Measurements from ENCODE around the gene FGFBP1. TPM values are rescaled to one million over a fixed set of nuclear protein-coding genes. Genes with fewer than 3 reads are reported as not detected.
A peak's percentile ranks its signal among the peaks of the same experiment; 100 is the strongest.

Gene FGFBP1
- total RNA-seq, 1 experiment from 2014 or later: 133 TPM

DNA sequence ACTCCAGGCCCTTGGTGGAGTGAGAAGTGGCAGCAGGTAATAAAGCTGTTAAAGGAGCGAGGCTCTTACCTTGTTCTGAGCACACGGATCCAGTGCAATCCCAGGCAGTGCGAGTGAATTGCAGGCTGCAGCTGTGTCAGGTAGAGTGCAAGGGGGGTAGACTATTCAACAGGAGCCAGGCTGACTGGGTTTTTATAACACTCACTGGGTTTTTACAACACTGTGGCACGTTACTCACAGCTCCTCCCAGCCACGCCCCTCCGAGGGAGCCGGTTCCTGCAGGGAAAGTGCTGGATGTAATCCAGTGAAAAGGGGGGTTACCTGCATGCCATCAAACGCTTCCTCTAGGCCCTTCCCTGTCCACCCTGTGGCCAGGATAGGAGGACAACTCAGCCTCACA lies 358 bp downstream of the FGFBP1 start:
- no peaks in the 10 kb centered on the region for H3K9me2 ChIP-seq (replicated peaks; ENCODE audit: low read length)
- H3K9ac ChIP-seq (ENCODE audit: low read length): peak overlapping the region; percentile 65
- no peaks in the 10 kb centered on the region for H3K27me3 ChIP-seq (ENCODE audit: low read length)
- peaks cover 29% of the 10 kb centered on the region for H3K79me2 ChIP-seq (ENCODE audit: low read length)
- H3K4me3 ChIP-seq (ENCODE audit: low read length): peak overlapping the region; percentile 71
- DNase-seq: peak; percentile 88
- H3F3A ChIP-seq (ENCODE audit: low read length, unreplicated experiment): no peaks in the 10 kb centered on the region
- H3K9me3 ChIP-seq (ENCODE audit: low read length): no peaks in the 10 kb centered on the region
- peaks cover 7% of the 10 kb centered on the region for H3K36me3 ChIP-seq (ENCODE audit: low read depth, low read length)
- CTCF ChIA-PET: interaction anchor here (0.6 to 1.7 kb wide), 3 partner anchors 18 to 110 kb away, joined by 3 to 10 read pairs (median 8); no protein-coding TSS in a partner anchor
- H4K20me1 ChIP-seq (ENCODE audit: low read length): no peaks in the 10 kb centered on the region
- POLR2A ChIA-PET (ENCODE audit: unreplicated experiment): interaction anchor here (0.5 to 0.6 kb wide), 2 partner anchors 52 to 203 kb away, joined by 3 to 4 read pairs; no protein-coding TSS in a partner anchor
- intact Hi-C loops (cut with micrococcal nuclease): loop anchor here (2.0 to 5.0 kb wide), 2 partner anchors 17 to 56 kb away; no protein-coding TSS in a partner anchor
- peak; percentile 91 for ATAC-seq
- H3K4me2 ChIP-seq (ENCODE audit: low read length): peak overlapping the region; percentile 91
- H3K4me1 ChIP-seq (ENCODE audit: insufficient read depth, low read length): peaks cover 37% of the 10 kb centered on the region
- peak overlapping the region; percentile 72 for H3K27ac ChIP-seq (ENCODE audit: low read length)
- TF ChIP-seq EZH2phosphoT487 (IDR thresholded peaks at IDR 0.05; ENCODE audit: borderline replicate concordance, low read length) (no peak), EZH2 (IDR thresholded peaks at IDR 0.05; ENCODE audit: low read length, unreplicated experiment) (no peak)
- TF ChIP-seq, protein P1, sequence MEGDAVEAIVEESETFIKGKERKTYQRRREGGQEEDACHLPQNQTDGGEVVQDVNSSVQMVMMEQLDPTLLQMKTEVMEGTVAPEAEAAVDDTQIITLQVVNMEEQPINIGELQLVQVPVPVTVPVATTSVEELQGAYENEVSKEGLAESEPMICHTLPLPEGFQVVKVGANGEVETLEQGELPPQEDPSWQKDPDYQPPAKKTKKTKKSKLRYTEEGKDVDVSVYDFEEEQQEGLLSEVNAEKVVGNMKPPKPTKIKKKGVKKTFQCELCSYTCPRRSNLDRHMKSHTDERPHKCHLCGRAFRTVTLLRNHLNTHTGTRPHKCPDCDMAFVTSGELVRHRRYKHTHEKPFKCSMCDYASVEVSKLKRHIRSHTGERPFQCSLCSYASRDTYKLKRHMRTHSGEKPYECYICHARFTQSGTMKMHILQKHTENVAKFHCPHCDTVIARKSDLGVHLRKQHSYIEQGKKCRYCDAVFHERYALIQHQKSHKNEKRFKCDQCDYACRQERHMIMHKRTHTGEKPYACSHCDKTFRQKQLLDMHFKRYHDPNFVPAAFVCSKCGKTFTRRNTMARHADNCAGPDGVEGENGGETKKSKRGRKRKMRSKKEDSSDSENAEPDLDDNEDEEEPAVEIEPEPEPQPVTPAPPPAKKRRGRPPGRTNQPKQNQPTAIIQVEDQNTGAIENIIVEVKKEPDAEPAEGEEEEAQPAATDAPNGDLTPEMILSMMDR (conservative IDR thresholded peaks at IDR 0.05; ENCODE audit: low read depth, low read length): no peak
- no peak overlapping the region for H2AFZ ChIP-seq (ENCODE audit: low read length)
- no TSS peak for BruUV-seq (replicated peaks)

DNA sequence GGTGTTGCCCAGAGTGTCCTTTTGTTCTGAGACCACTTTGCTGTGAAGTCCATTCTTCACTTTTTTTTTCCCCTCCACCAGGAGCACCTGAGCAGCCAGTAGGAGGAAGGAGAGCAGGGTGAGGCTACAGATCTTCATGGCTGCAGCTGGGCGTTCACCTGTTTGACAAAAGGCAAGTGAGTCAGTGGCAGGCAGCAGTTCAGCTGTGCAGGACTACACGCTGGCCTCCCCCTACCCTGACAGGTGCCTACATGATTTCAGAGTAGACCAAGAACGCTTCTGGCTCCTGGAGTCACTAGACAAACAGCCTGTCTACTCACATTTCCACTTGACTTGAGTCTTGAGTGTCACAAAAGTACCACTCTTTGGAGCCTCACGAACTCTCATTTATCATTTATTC lies 2.0 kb downstream of the FGFBP1 start:
- CTCF ChIA-PET: no interaction called here
- Histone ChIP-seq H3K27ac (ENCODE audit: low read length) (0 out of 2 replicates have a peak overlapping the region, but pooled peaks have one; percentile 60), H2AFZ (ENCODE audit: low read length) (no peak overlapping the region), H3K4me2 (ENCODE audit: low read length) (peak overlapping the region; percentile 79), H4K20me1 (ENCODE audit: low read length) (no peaks in the 10 kb centered on the region), H3K9ac (ENCODE audit: low read length) (no peak overlapping the region), H3F3A (ENCODE audit: low read length, unreplicated experiment) (no peaks in the 10 kb centered on the region), H3K9me3 (ENCODE audit: low read length) (no peaks in the 10 kb centered on the region), H3K27me3 (ENCODE audit: low read length) (no peaks in the 10 kb centered on the region), H3K36me3 (ENCODE audit: low read depth, low read length) (peaks cover 7% of the 10 kb centered on the region), H3K4me3 (ENCODE audit: low read length) (peak overlapping the region; percentile 63), H3K9me2 (replicated peaks; ENCODE audit: low read length) (no peaks in the 10 kb centered on the region), H3K4me1 (ENCODE audit: insufficient read depth, low read length) (peaks cover 37% of the 10 kb centered on the region), H3K79me2 (ENCODE audit: low read length) (peaks cover 29% of the 10 kb centered on the region)
- intact Hi-C loops (cut with micrococcal nuclease): loop anchor here (5.0 kb wide), 1 partner anchor 54 kb away; no protein-coding TSS in a partner anchor
- TF ChIP-seq, protein P1 (conservative IDR thresholded peaks at IDR 0.05; ENCODE audit: low read depth, low read length): no peak
- TF ChIP-seq EZH2 (IDR thresholded peaks at IDR 0.05; ENCODE audit: low read length, unreplicated experiment): no peak
- no peak for TF ChIP-seq EZH2phosphoT487 (IDR thresholded peaks at IDR 0.05; ENCODE audit: borderline replicate concordance, low read length)
- POLR2A ChIA-PET (ENCODE audit: unreplicated experiment): no interaction called here
- DNase-seq (peak; percentile 30), ATAC-seq (no peak)
- no TSS peak for BruUV-seq (replicated peaks)
